DOHH2 (cell line): Measurements from ENCODE around the gene P2RY13.

Source experiments
- H3F3A ChIP-seq: fragments of 200-600 bp; sonication (generic), shearing (Covaris generic); 2 replicates; pipeline ENCODE4 v1.6.0; 2016; ENCODE audit warnings: antibody characterized with exemption, mild to moderate bottlenecking; ENCODE audit not compliant: control insufficient read depth, insufficient read depth
- H3K27ac ChIP-seq: fragments of 200-600 bp; sonication (generic); 2 replicates; pipeline ENCODE4 v1.5.1; 2014; ENCODE audit warnings: low read depth, mild to moderate bottlenecking, low read length, moderate library complexity
- H3K27me3 ChIP-seq: fragments of 200-600 bp; sonication (generic); 2 replicates; pipeline ENCODE4 v1.6.1; 2014; ENCODE audit warnings: mild to moderate bottlenecking, low read length, mixed read lengths; ENCODE audit not compliant: control insufficient read depth
- H3K36me3 ChIP-seq: fragments of 200-600 bp; sonication (generic); 2 replicates; pipeline ENCODE4 v1.6.1; 2014; ENCODE audit warnings: mild to moderate bottlenecking, low read length, moderate library complexity, mixed read lengths; ENCODE audit not compliant: control insufficient read depth
- H3K4me1 ChIP-seq: fragments of 200-600 bp; sonication (generic); 2 replicates; pipeline ENCODE4 v1.6.1; 2014; ENCODE audit warnings: mild to moderate bottlenecking, low read length, mixed read lengths; ENCODE audit not compliant: control insufficient read depth
- H3K4me2 ChIP-seq: fragments of 200-600 bp; sonication (generic); 2 replicates; pipeline ENCODE4 v1.6.0; 2014; ENCODE audit warnings: mild to moderate bottlenecking, low read length, moderate library complexity
- H3K4me3 ChIP-seq: fragments of 200-600 bp; sonication (generic); 2 replicates; pipeline ENCODE4 v1.5.1; 2014; ENCODE audit warnings: mild to moderate bottlenecking, low read length, mixed read lengths
- H3K79me2 ChIP-seq: fragments of 200-600 bp; sonication (generic); 2 replicates; pipeline ENCODE4 v1.6.1; 2014; ENCODE audit warnings: mild to moderate bottlenecking, low read length, mixed read lengths; ENCODE audit not compliant: control insufficient read depth
- H3K9me2 ChIP-seq: fragments of 200-600 bp; sonication (generic); replicated peaks from 2 replicates; pipeline ENCODE4 v1.6.1; 2014; ENCODE audit warnings: mild to moderate bottlenecking, low read length, mixed read lengths; ENCODE audit not compliant: control insufficient read depth
- H3K9me3 ChIP-seq: fragments of 200-600 bp; sonication (generic); 2 replicates; pipeline ENCODE4 v1.6.1; 2014; ENCODE audit warnings: antibody characterized with exemption, low read length, mixed read lengths; ENCODE audit not compliant: control insufficient read depth, insufficient read depth
- H4K20me1 ChIP-seq: fragments of 200-600 bp; sonication (generic); 2 replicates; pipeline ENCODE4 v1.6.0; 2014; ENCODE audit warnings: low read depth, mild to moderate bottlenecking, antibody characterized with exemption, low read length, moderate library complexity; ENCODE audit not compliant: control insufficient read depth, insufficient read depth
- CTCF ChIP-seq: fragments of 200-600 bp; sonication (generic); IDR thresholded peaks from one replicate; pipeline ENCODE4 v1.5.1; 2014; ENCODE audit warnings: antibody characterized with exemption, mild to moderate bottlenecking, low read depth, low read length; ENCODE audit not compliant: poor library complexity, severe bottlenecking
- EZH2phosphoT487 ChIP-seq: fragments of 200-600 bp; sonication (generic); IDR thresholded peaks from 2 replicates; pipeline ENCODE4 v1.6.1; 2017; ENCODE audit warnings: borderline replicate concordance, mild to moderate bottlenecking, antibody characterized with exemption, low read length, moderate library complexity, mixed read lengths

The P2RY13 gene

GRCh38 chr3:151345859-151346258 is 16.5 kb upstream of the P2RY13 start:
- Histone ChIP-seq H3F3A (no peaks in the 10 kb centered on the region), H3K79me2 (no peaks in the 10 kb centered on the region), H3K36me3 (no peaks in the 10 kb centered on the region), H3K4me2 (no peak overlapping the region), H3K27me3 (no peaks in the 10 kb centered on the region), H3K27ac (no peak overlapping the region), H4K20me1 (no peaks in the 10 kb centered on the region), H3K4me1 (no peaks in the 10 kb centered on the region), H3K4me3 (no peak overlapping the region), H3K9me2 (no peaks in the 10 kb centered on the region), H3K9me3 (no peaks in the 10 kb centered on the region)
- TF ChIP-seq CTCF (no peak), EZH2phosphoT487 (no peak)

- Histone ChIP-seq H3K4me2 (no peak overlapping the region), H3K79me2 (no peaks in the 10 kb centered on the region), H3F3A (no peaks in the 10 kb centered on the region), H4K20me1 (no peaks in the 10 kb centered on the region), H3K36me3 (no peaks in the 10 kb centered on the region), H3K9me3 (no peaks in the 10 kb centered on the region), H3K4me3 (no peak overlapping the region), H3K9me2 (no peaks in the 10 kb centered on the region), H3K27me3 (no peaks in the 10 kb centered on the region), H3K4me1 (peaks cover 11% of the 10 kb centered on the region), H3K27ac (no peak overlapping the region)
- TF ChIP-seq EZH2phosphoT487 (no peak), CTCF (no peak)
These were observed 2.3 kb upstream of the P2RY13 start for GRCh38 chr3:151331696-151332095.

- Histone ChIP-seq H3K4me2 (no peak overlapping the region), H3F3A (no peaks in the 10 kb centered on the region), H3K36me3 (no peaks in the 10 kb centered on the region), H3K9me3 (no peaks in the 10 kb centered on the region), H3K27ac (no peak overlapping the region), H4K20me1 (no peaks in the 10 kb centered on the region), H3K4me1 (peaks cover 11% of the 10 kb centered on the region), H3K79me2 (no peaks in the 10 kb centered on the region), H3K27me3 (no peaks in the 10 kb centered on the region), H3K4me3 (no peak overlapping the region), H3K9me2 (no peaks in the 10 kb centered on the region)
- TF ChIP-seq CTCF (no peak), EZH2phosphoT487 (no peak)
These were observed 1.6 kb upstream of the P2RY13 start for GRCh38 chr3:151330899-151331298.

GRCh38 chr3:151330379-151330778 is 1.0 kb upstream of the P2RY13 start:
- no peaks in the 10 kb centered on the region for H3K27me3 ChIP-seq
- H3K4me2 ChIP-seq: no peak overlapping the region
- H3K9me3 ChIP-seq: no peaks in the 10 kb centered on the region
- H3F3A ChIP-seq: no peaks in the 10 kb centered on the region
- no peak overlapping the region for H3K27ac ChIP-seq
- no peak for TF ChIP-seq CTCF
- no peak for TF ChIP-seq EZH2phosphoT487
- no peak overlapping the region for H3K4me3 ChIP-seq
- peaks cover 11% of the 10 kb centered on the region for H3K4me1 ChIP-seq
- H3K79me2 ChIP-seq: no peaks in the 10 kb centered on the region
- H3K36me3 ChIP-seq: no peaks in the 10 kb centered on the region
- H4K20me1 ChIP-seq: no peaks in the 10 kb centered on the region
- no peaks in the 10 kb centered on the region for H3K9me2 ChIP-seq
